ENCODE measurements around the gene RBM48.

RBM48 gene

DNA sequence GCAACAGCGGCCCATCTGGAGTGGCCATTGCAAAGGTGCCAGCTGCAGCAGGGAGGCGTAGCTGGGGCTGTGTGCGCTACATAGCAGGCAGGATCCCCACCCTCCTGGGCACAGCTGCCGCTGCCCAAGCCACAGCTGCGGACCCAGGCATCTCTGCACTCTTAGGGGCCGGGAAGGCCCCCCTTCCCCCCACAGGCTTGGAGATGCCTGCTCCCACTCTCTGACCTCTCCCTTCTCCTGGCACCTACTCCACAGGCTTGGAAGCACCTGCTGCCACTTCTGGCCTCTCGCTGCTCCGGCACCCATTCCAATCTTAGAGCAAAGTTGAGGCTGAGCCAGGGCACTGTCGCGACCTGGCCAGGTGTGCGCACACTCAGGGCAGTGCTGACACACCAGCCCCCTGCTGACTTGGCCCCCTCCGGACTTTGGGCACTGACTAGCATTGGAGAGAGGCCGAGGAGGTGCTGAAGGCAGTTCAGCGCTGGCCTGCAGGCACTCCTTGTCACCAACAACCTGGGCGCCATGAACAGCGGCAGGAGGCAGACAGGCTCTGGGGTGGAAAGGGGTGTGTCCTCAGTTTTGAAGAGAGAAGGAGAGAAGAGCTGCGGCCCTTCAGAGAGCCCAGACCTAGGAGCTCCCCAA lies 18.4 kb downstream of the RBM48 start:
- no peak for FAIRE-seq

DNA sequence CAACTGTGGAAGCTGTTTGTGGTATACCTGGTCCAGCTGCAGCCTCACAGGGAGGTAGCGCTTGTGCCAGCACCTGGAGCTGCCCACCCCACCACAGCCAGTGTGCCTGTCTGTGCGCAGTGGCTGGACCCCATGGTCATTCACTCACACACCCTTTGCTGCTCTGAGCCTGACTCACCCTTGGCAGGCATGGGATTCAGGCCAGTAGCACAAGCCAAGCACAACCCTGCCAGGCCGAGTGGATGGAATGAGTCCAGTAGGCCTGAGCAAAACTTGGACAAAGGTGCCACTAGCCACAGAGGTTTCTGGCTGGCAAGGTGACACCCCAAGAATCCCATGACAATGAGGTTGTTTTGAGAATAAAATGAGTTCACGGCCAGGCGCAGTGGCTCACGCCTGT lies 19.0 kb downstream of the RBM48 start:
- FAIRE-seq, result no peak

DNA sequence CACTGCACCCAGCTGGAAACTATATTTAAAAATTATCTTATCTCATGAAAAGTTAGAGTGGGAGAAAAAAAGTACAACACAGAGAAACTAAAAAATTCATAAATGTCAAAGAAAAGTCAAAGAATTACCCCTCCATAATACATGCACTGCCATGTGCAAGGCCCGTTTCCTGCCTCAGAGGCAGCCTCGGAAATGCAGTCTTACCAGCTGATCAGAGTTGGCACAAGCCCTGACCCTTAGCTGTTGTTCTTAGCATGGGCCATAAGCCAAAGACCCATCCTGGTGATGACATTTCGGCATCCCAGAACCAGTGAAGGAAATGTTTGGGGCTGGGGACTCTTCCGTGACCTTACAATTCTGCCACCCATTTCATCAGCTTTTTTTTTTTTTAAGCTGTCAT lies 21.6 kb downstream of the RBM48 start:
- FAIRE-seq, result no peak

DNA sequence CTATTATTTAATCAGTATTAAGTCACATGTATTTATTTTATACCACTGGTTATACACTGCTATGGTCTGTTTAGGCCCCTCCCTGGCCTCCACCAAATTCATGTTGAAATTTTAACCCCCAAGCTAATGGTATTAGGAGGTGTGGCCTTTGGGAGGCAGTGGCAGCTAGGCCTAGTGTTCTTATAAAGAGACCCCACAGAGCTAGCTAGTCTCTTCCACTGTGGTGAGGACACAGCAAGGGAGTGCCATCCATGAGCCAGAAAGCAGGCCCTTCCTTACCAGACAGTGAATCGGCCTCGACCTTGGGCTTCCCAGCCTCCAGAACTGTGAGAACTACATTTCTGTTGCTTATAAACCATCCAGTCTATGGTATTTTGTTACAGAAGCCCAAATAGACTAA lies 28.7 kb downstream of the RBM48 start:
- no peak for FAIRE-seq

DNA sequence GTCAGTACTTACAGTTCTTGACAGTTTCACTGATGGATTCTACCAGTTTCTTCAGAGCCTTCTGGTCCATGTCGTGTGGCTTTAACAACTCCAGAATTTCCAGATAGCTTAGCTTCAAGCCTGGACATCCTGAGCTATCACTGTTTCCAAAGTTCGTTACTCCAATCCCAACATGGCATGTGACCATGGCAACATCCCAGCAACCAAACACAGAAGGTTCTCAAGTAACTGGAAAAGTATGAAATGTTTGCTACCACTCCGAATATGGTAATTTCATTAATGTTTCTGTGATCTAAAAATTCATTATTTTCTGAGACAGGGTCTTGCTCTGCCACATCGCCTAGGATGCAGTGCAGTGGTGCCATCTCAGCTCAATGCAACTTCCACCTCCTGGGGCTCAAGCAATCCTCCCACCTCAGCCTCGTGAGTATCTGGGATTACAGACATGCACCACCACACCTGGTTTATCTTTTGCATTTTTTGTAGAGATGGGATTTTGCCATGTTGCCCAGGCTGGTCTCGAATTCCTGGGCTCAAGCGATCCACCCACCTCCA lies 29.3 kb downstream of the RBM48 start:
- no peak for FAIRE-seq

DNA sequence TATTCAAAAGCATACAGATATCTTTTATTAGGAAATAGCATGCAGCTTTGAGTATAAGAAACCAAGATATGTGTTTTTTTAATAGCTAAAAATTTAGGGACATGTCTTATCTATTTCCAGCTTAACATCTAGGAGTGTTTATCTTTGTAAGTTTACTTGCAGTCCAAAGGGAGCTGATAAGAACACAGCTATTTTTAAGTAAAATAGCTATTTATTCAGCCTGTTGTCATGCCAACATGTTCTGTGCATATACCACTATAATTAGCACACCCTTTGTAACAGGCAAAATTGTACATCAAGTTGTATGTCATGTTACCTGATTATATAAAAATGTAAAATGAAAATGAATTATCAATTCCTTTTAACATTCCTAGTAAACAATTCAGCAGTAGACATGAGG lies 32.0 kb downstream of the RBM48 start:
- FAIRE-seq, result no peak

DNA sequence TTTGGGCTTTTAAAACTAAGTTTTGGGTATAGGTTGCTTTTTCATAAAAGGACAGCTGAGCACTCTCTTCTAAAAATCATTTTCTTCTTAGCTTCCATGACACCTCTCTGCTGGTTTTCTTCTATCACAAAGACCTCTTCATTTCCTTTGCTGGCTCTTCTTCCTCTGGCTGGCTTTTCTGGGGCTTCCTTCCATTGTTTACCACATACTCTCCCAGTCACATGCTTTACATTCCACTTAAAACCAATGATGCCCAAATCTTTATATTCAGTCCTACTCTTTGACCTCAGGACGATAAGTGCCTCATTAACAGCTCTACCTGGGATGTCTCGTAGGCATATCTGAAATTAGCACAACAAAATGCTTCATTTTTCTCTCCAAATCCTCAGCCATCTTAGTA lies 34.8 kb downstream of the RBM48 start:
- no peak for FAIRE-seq

DNA sequence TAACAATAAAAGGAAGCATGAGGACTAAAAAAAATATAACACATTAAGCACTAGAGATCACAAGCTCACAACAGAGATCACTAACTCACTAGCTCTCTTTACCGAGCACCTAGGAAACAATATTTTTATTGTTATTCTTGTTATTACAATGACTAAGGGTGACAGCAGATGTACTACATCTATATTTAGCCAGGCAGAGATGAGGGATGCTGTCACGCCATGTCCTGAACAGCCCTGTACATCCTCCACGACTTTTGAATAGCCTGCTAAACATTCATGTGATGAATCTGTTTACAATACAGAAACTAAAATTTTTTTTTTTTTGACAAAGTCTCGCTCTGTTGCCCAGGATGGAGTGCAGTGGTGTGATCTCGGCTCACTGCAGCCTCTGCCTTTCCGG lies 38.9 kb downstream of the RBM48 start:
- no peak for FAIRE-seq

DNA sequence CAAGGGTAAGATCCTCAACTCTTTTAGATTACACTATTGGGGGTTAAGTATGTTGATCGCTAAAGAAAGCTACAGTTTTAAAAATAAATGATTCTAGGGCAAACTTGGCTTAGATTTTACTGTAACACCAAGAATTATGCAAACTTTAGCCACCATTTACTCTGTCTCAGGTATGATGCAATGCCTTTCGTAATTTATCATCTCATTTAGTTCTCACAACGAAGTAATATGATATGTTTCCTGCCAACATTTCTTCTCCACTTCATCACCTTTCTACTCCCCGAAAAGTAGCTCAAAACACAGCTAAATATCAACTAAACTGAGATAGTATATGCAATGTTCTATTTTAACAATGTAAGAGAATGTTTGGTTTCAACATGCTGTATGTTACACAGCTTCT lies 40.5 kb downstream of the RBM48 start:
- FAIRE-seq, result no peak

DNA sequence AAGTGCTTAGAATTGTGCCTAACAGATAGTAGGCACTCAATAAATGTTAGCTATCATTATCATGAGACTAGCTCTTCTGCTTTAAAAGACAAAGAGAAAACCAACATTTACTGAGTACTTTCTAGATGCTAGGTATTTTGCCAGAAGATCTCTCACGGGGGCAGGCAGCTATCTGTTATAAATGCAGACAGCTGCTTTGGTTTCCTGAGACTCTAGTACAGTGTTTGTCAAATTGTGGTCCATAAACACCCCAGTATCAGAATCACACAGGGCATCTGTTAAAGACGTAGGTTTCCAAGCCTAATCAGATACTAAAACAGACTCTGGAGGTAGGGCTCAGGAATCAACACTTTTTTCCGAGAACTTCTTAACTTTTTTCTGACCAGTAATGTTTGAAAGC lies 47.7 kb downstream of the RBM48 start:
- no peak for FAIRE-seq

DNA sequence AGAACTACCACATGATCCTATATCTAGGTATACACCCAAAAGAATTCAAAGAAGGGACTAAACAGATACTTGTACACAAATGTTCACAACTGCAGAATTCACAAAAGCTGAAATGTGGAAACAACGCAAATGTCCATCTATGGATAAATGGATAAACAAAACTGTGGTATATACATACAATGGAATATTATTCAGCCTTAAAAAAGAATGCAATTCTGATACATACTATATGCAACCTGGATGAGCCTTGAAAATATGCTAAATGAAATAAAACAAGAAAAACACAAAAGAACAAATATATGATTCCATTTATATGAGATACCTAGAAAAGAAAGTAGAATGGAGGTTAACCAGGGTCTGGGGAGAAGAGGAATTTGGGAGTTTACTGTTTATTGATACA lies 54.4 kb downstream of the RBM48 start:
- FAIRE-seq, result no peak

DNA sequence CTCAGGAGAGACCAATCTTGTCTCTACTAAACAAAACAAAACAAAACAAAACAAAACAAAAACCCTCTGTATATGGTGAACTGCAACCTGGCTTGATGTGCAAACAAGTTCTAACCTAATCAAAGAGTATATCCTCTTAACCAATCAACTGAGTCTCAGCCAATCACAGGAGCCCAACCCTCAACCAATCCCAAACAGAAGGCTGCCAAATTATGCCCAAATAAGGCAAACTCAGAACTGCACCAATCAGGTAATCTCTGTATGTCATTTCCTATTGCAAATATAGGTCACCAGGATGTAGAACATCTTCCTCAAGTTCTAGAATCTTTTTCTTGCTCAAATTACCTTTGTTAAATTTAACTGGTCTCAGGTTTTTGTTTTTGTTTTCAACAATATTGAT lies 56.4 kb downstream of the RBM48 start:
- FAIRE-seq, result no peak

DNA sequence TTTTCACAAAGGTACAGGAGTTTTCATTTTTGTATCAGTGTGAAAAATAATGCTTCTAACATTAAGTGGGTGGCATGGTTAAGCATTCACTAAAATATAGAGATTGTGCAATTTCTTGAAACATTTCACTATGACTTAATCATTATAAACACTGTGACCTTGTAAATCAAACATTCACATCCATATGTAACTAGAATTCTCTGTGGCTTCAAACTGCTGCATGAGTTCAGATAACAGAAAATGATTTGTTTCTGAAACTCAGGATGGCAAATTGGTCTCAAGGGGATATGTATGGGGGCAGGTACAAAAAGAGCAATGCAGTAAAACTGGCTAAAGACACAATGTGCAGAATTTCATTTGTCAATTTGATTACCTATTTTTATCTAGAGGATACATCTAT lies 57.8 kb downstream of the RBM48 start:
- no peak for FAIRE-seq

DNA sequence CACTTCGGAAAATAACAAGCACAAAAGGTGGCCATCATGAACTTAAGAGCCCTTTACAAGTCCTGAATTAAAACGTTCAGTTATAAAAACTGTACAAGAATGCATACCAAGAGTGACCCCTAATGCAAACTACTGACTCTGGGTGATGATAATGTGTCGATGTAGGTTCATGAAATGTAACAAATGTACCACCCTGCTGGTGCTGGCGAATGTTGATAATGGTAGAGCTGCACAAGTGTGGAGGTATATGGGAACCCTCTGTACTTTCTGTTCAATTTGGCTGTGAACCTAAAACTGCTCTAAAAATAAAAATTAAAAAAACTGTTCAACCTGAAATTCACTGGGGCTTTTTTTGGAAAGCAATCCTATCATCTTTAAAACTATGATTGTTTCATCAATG lies 58.2 kb downstream of the RBM48 start:
- FAIRE-seq, result no peak

All from G401.6 (cell line).